Measurements from ENCODE around the gene CCDC15.

GRCh38 chr11:125056931-125057692 lies 103.1 kb downstream of the CCDC15 start:
- TF ChIP-seq POLR2AphosphoS5 (IDR thresholded peaks at IDR 0.05) (no peak), CTCF (IDR thresholded peaks at IDR 0.05) (no peak)
